ENCODE results near the gene IER5.
A peak's percentile ranks its signal among the peaks of the same experiment; 100 is the strongest.

The IER5 gene

GRCh38 chr1:181126871-181127587, 38.5 kb downstream of the IER5 start (continued):
- peak; percentile 45; the same call in 1 of the 2 replicates for TF ChIP-seq PRDM10 (tag by site-specific recombination; IDR thresholded peaks at IDR 0.05)
- TF ChIP-seq ZNF747 (tag by site-specific recombination; IDR thresholded peaks at IDR 0.05): no peak
- no peak for TF ChIP-seq ZNF548 (tag by site-specific recombination; IDR thresholded peaks at IDR 0.05)
- peak; percentile 77; the same call in 1 of the 2 replicates for TF ChIP-seq ZBTB6 (tag by site-specific recombination; IDR thresholded peaks at IDR 0.05)
- peak; percentile 70 for TF ChIP-seq WT1 (tag by site-specific recombination; IDR thresholded peaks at IDR 0.05)
- peak; percentile 58; the same call in 1 of the 2 replicates for TF ChIP-seq ZNF558 (tag by site-specific recombination; IDR thresholded peaks at IDR 0.05)
- no peak for TF ChIP-seq ZNF423 (tag by site-specific recombination; IDR thresholded peaks at IDR 0.05)
- no peak for TF ChIP-seq ZNF549 (tag by site-specific recombination; IDR thresholded peaks at IDR 0.05)
- no peak for TF ChIP-seq ZBTB20 (tag by site-specific recombination; IDR thresholded peaks at IDR 0.05)
- no peak; the same call in 1 of the 2 replicates for TF ChIP-seq ZNF843 (tag by site-specific recombination; IDR thresholded peaks at IDR 0.05)
- TF ChIP-seq PRDM1 (tag by site-specific recombination; IDR thresholded peaks at IDR 0.05): 0 out of 2 replicates have a peak, but pooled peaks have one; percentile 5
- TF ChIP-seq REPIN1 (tag by site-specific recombination; IDR thresholded peaks at IDR 0.05; ENCODE audit: low read depth): no peak
- TF ChIP-seq ZFP41 (tag by site-specific recombination; IDR thresholded peaks at IDR 0.05; ENCODE audit: borderline replicate concordance): no peak
- peak; percentile 60; the same call in 1 of the 2 replicates for TF ChIP-seq ZXDB (tag by site-specific recombination; IDR thresholded peaks at IDR 0.05)
- no peak for TF ChIP-seq YY2 (tag by site-specific recombination; IDR thresholded peaks at IDR 0.05)
- peak; percentile 71; the same call in 1 of the 2 replicates for TF ChIP-seq ZNF610 (tag by site-specific recombination; IDR thresholded peaks at IDR 0.05; ENCODE audit: borderline replicate concordance)
- TF ChIP-seq ZNF76 (tag by site-specific recombination; IDR thresholded peaks at IDR 0.05; ENCODE audit: borderline replicate concordance, low read depth): peak; percentile 67
- TF ChIP-seq REST (tag by site-specific recombination; IDR thresholded peaks at IDR 0.05): no peak
- TF ChIP-seq ZNF26 (tag by site-specific recombination; IDR thresholded peaks at IDR 0.05): no peak
- TF ChIP-seq ZNF324 (tag by site-specific recombination; IDR thresholded peaks at IDR 0.05): peak; percentile 83
- TF ChIP-seq ZNF391 (tag by site-specific recombination; IDR thresholded peaks at IDR 0.05; ENCODE audit: borderline replicate concordance, low read depth): 0 out of 2 replicates have a peak, but pooled peaks have one; percentile 37
- TF ChIP-seq ZEB2 (tag by site-specific recombination; IDR thresholded peaks at IDR 0.05): 0 out of 2 replicates have a peak, but pooled peaks have one; percentile 56
- no peak for TF ChIP-seq ZBTB11 (tag by site-specific recombination; conservative IDR thresholded peaks at IDR 0.05; ENCODE audit: low read depth)
- TF ChIP-seq ZNF488 (tag by site-specific recombination; IDR thresholded peaks at IDR 0.05): no peak
- no peak for TF ChIP-seq ZNF132 (tag by site-specific recombination; IDR thresholded peaks at IDR 0.05; ENCODE audit: borderline replicate concordance)

Measured in HEK293 (cell line).